CD14-positive monocyte (primary cell): ENCODE data around the gene CUL7. TPM values are rescaled to one million over a fixed set of nuclear protein-coding genes. Genes with fewer than 3 reads are reported as not detected.

ENCODE experiments used
- DNase-seq, 3 donors: peaks; one replicate each; pipeline ENCODE4 v3.0.0-alpha.2; 2011 to 2022
- H2AFZ ChIP-seq: 2 replicates; pipeline ENCODE4 v1.6.0; 2012; ENCODE audit warnings: mild to moderate bottlenecking, low read depth, low read length, inconsistent platforms; ENCODE audit not compliant: insufficient read depth, poor library complexity, severe bottlenecking
- H3K27ac ChIP-seq, 2 donors: 1 replicate in 1 of 2; 2 replicates in 1 of 2; pipeline ENCODE4 v1.5.1; 2012 to 2013; ENCODE audit warnings: low read length in 2 of 2, control low read depth in 1 of 2, inconsistent platforms in 1 of 2, low read depth in 1 of 2, mild to moderate bottlenecking in 1 of 2
- H3K27me3 ChIP-seq, 2 donors: one replicate each; pipeline versions ENCODE4 v1.6.0 to v1.6.1; 2011 to 2013; ENCODE audit warnings: low read length in 2 of 2; ENCODE audit not compliant: control insufficient read depth in 2 of 2, insufficient read depth in 2 of 2
- H3K36me3 ChIP-seq, 2 donors: replicated peaks in 1 of 2; 1 replicate in 1 of 2; 2 replicates in 1 of 2; pipeline versions ENCODE4 v1.5.1 to v1.6.1; 2012 to 2013; ENCODE audit warnings: low read length in 2 of 2, control low read depth in 1 of 2, inconsistent platforms in 1 of 2, mild to moderate bottlenecking in 1 of 2; ENCODE audit not compliant: insufficient read depth in 2 of 2, control insufficient read depth in 1 of 2
- H3K4me1 ChIP-seq, 2 donors: 1 replicate in 1 of 2; 2 replicates in 1 of 2; pipeline versions ENCODE4 v1.5.1 to v1.6.1; 2012 to 2013; ENCODE audit warnings: low read length in 2 of 2, control low read depth in 1 of 2, inconsistent platforms in 1 of 2, mild to moderate bottlenecking in 1 of 2, moderate library complexity in 1 of 2; ENCODE audit not compliant: insufficient read depth in 2 of 2, control insufficient read depth in 1 of 2
- H3K4me2 ChIP-seq: replicated peaks from 2 replicates; pipeline ENCODE3; 2012; ENCODE audit warnings: low read length, moderate library complexity, mild to moderate bottlenecking; ENCODE audit not compliant: poor library complexity, severe bottlenecking; ENCODE audit errors: extremely low read depth
- H3K4me3 ChIP-seq, 3 experiments: fragments of 200-600 bp in 1 of 3; sonication (generic) in 1 of 3; replicated peaks in 1 of 3; 1 replicate in 2 of 3; 2 replicates in 1 of 3; pipeline ENCODE4 v1.5.1; 2011 to 2013; ENCODE audit warnings: low read length in 3 of 3, mild to moderate bottlenecking in 3 of 3, control low read depth in 2 of 3, low read depth in 2 of 3, inconsistent platforms in 1 of 3, moderate library complexity in 1 of 3
- H3K79me2 ChIP-seq: 2 replicates; pipeline ENCODE4 v1.6.0; 2012; ENCODE audit warnings: mild to moderate bottlenecking, control low read depth, inconsistent platforms, low read length, moderate library complexity; ENCODE audit not compliant: insufficient read depth
- H3K9ac ChIP-seq: 2 replicates; pipeline ENCODE4 v1.6.0; 2017; ENCODE audit warnings: low read length, mild to moderate bottlenecking; ENCODE audit not compliant: insufficient read depth, poor library complexity, severe bottlenecking
- H3K9me3 ChIP-seq, 2 donors: replicated peaks in 1 of 2; 1 replicate in 1 of 2; 2 replicates in 1 of 2; pipeline versions ENCODE4 v1.5.1 to v1.6.1; 2012 to 2013; ENCODE audit warnings: low read length in 2 of 2, control low read depth in 1 of 2; ENCODE audit not compliant: control insufficient read depth in 1 of 2, insufficient read depth in 1 of 2
- H4K20me1 ChIP-seq: 2 replicates; pipeline ENCODE4 v1.6.0; 2012; ENCODE audit warnings: mild to moderate bottlenecking, low read length, control low read depth, moderate library complexity; ENCODE audit not compliant: insufficient read depth
- H3K27ac Mint-ChIP-seq, 7 donors: one replicate each; pipeline ENCODE4 v1.8.0; 2020; ENCODE audit warnings: mild to moderate bottlenecking in 7 of 7, mixed read lengths in 7 of 7, moderate library complexity in 6 of 7, inconsistent platforms in 2 of 7
- H3K27me3 Mint-ChIP-seq, 3 donors: one replicate each; pipeline ENCODE4 v1.8.0; 2021 to 2022; ENCODE audit warnings: low read depth in 3 of 3, mild to moderate bottlenecking in 3 of 3, mixed read lengths in 3 of 3, moderate library complexity in 3 of 3, inconsistent platforms in 1 of 3
- H3K36me3 Mint-ChIP-seq, 2 donors: one replicate each; pipeline ENCODE4 v1.8.0; 2020; ENCODE audit warnings: mixed read lengths in 2 of 2, inconsistent platforms in 1 of 2, mild to moderate bottlenecking in 1 of 2
- H3K4me1 Mint-ChIP-seq: one replicate; pipeline ENCODE4 v1.8.0; 2020; ENCODE audit warnings: mild to moderate bottlenecking, mixed read lengths
- H3K4me3 Mint-ChIP-seq, 2 donors: one replicate each; pipeline ENCODE4 v1.8.0; 2020; ENCODE audit warnings: mild to moderate bottlenecking in 2 of 2, mixed read lengths in 2 of 2, moderate library complexity in 1 of 2
- H3K9me3 Mint-ChIP-seq, 7 donors: one replicate each; pipeline ENCODE4 v1.8.0; 2020 to 2022; ENCODE audit warnings: mixed read lengths in 7 of 7, mild to moderate bottlenecking in 6 of 7, moderate library complexity in 6 of 7, inconsistent platforms in 2 of 7
- WGBS: methylation state at CpG from one replicate; pipeline ENCODE4 v1.1.5; 2013; ENCODE audit warnings: missing lambda C conversion rate; ENCODE audit not compliant: insufficient coverage; 5-methylcytosine and 5-hydroxymethylcytosine counted together
- intact Hi-C, 2 donors: fragments of 100-400 bp; cut with micrococcal nuclease; formaldehyde crosslinking; loops; one replicate each; pipeline versions ENCODE4 v1.15.0 to v1.15.1; 2023
- polyA plus RNA-seq, 3 donors: library from polyadenylated mRNA; depleted of rRNA in 1 of 3; unstranded in 2 of 3; stranded (reverse) in 1 of 3; fragments of 300-500 nt in 2 of 3; fragments of >200 nt in 1 of 3; fragmentation: Illumina TruSeq in 2 of 3; gene quantifications; 1 replicate in 2 of 3; 2 replicates in 1 of 3; pipeline ENCODE4 v1.2.3, GENCODE V29; 2012 to 2021
- TF ChIP-seq, protein P1 (sequence below): fragments of 200-600 bp; IDR thresholded peaks from one replicate; pipeline ENCODE4 v1.8.0; 2022; ENCODE audit warnings: antibody characterized with exemption, mild to moderate bottlenecking

Gene CUL7
- polyA plus RNA-seq, 3 donors, result 1.2 to 11.6 (median 2.4) TPM

DNA sequence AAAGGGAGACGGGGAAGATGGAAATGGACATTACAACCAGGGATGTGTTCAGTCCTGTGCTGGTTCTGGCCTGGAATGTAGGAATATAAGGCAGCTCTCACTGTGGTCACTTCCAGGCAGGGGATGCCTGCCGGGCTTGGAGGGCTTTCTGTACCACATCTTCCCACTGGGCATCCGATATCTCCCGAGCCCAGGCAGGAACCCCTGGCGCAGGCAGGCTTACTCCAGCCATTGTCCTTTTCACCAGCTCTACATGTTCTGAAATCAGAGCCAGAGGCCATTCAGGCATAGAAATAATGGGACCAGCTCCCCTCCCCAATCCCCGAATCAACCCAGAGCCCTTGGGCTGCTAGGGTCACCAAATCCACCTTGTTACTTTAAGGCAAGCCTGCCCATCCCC lies 41.3 kb downstream of the CUL7 start:
- H3K9ac ChIP-seq, result peak overlapping the region; percentile 71
- peaks cover 0 to 3% (median 1%) of the 10 kb centered on the region in 3 donors for H3K27me3 Mint-ChIP-seq
- peak overlapping the region in 1 of 2 donors; percentile 59 for H3K27ac ChIP-seq
- H3K4me1 Mint-ChIP-seq, result peaks cover 39% of the 10 kb centered on the region
- H3K4me3 ChIP-seq, result no peak overlapping the region
- H3K36me3 Mint-ChIP-seq, result peaks cover 47 to 53% of the 10 kb centered on the region in 2 donors
- H3K9me3 ChIP-seq, result no peaks in the 10 kb centered on the region
- no peak overlapping the region for H2AFZ ChIP-seq
- peak overlapping the region; percentile 96 for H3K4me2 ChIP-seq
- WGBS, result 94% methylated on average over 5 of the region's 6 CpGs
- no peaks in the 10 kb centered on the region for H3K27me3 ChIP-seq
- H3K4me1 ChIP-seq, result peaks cover 38 to 41% of the 10 kb centered on the region in 2 donors
- intact Hi-C loops, result loop anchor here (5.0 to 10.0 kb wide), 3 partner anchors 35 to 502 kb away; partner anchors contain the start of genes PEX6 (in 2 of the 2), LRRC73 (in 1 of the 2), POLR1C (in 1 of the 2) and YIPF3 (in 1 of the 2)
- peaks cover 53% of the 10 kb centered on the region for H3K79me2 ChIP-seq
- no peaks in the 10 kb centered on the region for H3K9me3 Mint-ChIP-seq
- H4K20me1 ChIP-seq, result peaks cover 31% of the 10 kb centered on the region
- DNase-seq, result no peak
- peaks cover 55 to 56% of the 10 kb centered on the region in 2 donors for H3K36me3 ChIP-seq
- TF ChIP-seq, protein P1, sequence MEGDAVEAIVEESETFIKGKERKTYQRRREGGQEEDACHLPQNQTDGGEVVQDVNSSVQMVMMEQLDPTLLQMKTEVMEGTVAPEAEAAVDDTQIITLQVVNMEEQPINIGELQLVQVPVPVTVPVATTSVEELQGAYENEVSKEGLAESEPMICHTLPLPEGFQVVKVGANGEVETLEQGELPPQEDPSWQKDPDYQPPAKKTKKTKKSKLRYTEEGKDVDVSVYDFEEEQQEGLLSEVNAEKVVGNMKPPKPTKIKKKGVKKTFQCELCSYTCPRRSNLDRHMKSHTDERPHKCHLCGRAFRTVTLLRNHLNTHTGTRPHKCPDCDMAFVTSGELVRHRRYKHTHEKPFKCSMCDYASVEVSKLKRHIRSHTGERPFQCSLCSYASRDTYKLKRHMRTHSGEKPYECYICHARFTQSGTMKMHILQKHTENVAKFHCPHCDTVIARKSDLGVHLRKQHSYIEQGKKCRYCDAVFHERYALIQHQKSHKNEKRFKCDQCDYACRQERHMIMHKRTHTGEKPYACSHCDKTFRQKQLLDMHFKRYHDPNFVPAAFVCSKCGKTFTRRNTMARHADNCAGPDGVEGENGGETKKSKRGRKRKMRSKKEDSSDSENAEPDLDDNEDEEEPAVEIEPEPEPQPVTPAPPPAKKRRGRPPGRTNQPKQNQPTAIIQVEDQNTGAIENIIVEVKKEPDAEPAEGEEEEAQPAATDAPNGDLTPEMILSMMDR, result no peak
- peak overlapping the region in 4 of 7 donors; percentile 1 to 42 (median 12) for H3K27ac Mint-ChIP-seq
- no peak overlapping the region for H3K4me3 Mint-ChIP-seq

DNA sequence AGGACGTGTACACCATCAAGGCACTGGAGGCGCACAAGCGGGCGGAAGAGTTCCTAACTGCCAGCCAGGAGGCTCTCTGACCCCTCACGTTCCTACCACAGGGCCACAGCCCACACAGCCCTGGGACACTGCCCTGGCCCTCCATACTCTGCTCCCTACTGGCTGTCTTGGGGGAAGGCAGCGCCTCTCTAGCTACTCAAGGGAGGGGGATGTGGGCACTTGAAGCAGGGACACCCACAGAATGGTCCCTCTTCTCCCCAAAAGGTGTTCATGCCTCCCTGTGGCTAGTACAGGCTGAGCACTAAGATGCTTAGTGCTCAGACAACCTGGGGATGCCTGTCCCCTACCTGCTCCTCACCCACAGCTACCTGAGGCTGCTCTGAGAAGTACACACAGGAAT lies 42.4 kb downstream of the CUL7 start:
- WGBS, result 80% methylated on average over 1 of the region's 6 CpGs
- Histone ChIP-seq H3K4me3 (no peak overlapping the region), H3K27me3 (no peaks in the 10 kb centered on the region), H3K9ac (no peak overlapping the region), H3K9me3 (no peaks in the 10 kb centered on the region), H3K79me2 (peaks cover 42% of the 10 kb centered on the region), H3K36me3 (peaks cover 60 to 62% of the 10 kb centered on the region in 2 donors), H4K20me1 (peaks cover 19% of the 10 kb centered on the region), H3K4me1 (peaks cover 31 to 34% of the 10 kb centered on the region in 2 donors), H3K4me2 (no peak overlapping the region), H2AFZ (no peak overlapping the region), H3K27ac (no peak overlapping the region)
- DNase-seq, result no peak
- TF ChIP-seq, protein P1, result no peak
- peaks cover 0 to 3% (median 1%) of the 10 kb centered on the region in 3 donors for H3K27me3 Mint-ChIP-seq
- H3K4me1 Mint-ChIP-seq, result peaks cover 34% of the 10 kb centered on the region
- H3K9me3 Mint-ChIP-seq, result no peaks in the 10 kb centered on the region
- H3K4me3 Mint-ChIP-seq, result no peak overlapping the region
- intact Hi-C loops, result loop anchor here (5.0 to 10.0 kb wide), 3 partner anchors 34 to 504 kb away; partner anchors contain the start of genes PEX6 (in 2 of the 2), LRRC73 (in 1 of the 2), POLR1C (in 1 of the 2) and YIPF3 (in 1 of the 2)
- peaks cover 54 to 57% of the 10 kb centered on the region in 2 donors for H3K36me3 Mint-ChIP-seq
- H3K27ac Mint-ChIP-seq, result peak overlapping the region in 2 of 7 donors; percentile 3 to 13
